ENCODE measurements around the gene SMG6. TPM values are rescaled to one million over a fixed set of nuclear protein-coding genes. Genes with fewer than 3 reads are reported as not detected.
A peak's percentile ranks its signal among the peaks of the same experiment; 100 is the strongest.

The SMG6 gene
- total RNA-seq, 1 donor from 2014 or later = 26.3 TPM

GRCh38 chr17:2237521-2237921 is 66.1 kb downstream of the SMG6 start:
- DNase-seq (ENCODE audit: low read depth in 2 of 2) = peak; percentile 51 to 57

DNA sequence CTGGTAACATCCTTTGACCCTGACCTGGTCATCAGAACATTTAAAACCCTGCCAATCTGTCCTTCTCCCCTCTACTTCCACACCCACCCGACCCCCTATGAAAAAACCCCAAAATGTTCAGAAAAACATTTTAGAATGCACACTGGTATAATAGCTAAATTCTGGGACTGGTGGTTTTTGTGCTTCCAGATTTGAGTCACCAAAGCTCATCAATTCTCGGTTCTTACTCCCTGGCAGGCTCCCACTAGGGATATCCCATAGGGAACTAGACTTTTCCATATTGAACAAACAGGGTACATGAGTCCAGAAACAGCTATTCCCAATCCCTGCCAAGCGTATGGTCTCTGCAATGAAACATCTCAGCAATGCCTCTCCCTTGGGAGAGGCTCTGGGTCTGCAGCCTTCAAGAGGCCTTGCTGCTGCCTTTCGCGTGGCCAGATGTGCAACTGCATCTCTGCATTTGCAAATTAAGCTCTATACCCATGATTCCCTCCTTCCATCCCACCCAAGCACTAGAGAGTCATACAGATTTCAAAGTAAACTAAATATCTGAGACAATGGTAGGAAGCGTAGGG is 67.7 kb downstream of the SMG6 start:
- no peak for DNase-seq (ENCODE audit: low read depth in 2 of 2)

DNA sequence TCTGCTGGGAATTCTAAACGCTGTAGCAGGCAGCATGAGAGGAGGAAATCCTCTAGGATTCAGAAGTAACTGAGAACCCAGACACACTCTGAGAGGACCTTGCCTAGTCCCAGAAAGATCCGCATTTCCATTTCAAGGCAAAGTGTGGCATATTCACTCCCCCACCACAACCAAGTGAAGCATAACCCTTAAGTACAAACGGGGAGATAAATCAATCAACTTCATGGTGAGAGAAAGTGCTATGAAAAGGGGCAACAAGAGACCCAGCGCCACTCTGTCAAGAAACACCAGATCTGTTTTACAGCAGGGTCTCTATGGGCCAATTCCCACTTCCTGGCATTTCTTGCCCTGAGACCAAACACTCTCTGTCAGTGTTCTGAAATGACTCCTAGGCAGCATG is 68.3 kb downstream of the SMG6 start:
- DNase-seq (ENCODE audit: low read depth in 2 of 2) = no peak

DNA sequence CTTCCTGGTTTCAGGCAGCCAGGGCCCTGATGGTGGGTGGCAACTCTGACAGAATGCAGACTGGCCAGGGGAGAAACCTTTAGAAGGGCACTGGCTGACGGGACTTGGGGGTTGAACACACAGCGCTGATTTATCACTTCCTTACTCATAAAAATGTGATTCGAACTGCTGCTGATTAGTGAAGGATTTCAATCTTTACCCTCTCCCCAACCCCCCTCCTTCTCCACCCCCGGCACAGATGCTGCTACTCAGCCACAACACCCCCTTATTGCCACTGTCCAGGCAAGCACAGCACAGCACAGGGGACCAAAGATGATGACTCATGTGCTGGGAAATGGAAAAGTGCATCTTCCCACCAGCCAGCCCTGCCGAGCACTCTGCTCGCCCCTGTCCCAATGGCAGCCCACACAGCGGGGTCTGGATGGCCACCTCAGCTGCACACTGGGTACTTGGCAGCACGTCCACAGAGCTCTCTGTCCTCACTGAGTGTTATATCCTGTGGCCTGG is 70.1 kb downstream of the SMG6 start:
- DNase-seq (ENCODE audit: low read depth in 2 of 2) = peak in 1 of 2 donors; percentile 77

DNA sequence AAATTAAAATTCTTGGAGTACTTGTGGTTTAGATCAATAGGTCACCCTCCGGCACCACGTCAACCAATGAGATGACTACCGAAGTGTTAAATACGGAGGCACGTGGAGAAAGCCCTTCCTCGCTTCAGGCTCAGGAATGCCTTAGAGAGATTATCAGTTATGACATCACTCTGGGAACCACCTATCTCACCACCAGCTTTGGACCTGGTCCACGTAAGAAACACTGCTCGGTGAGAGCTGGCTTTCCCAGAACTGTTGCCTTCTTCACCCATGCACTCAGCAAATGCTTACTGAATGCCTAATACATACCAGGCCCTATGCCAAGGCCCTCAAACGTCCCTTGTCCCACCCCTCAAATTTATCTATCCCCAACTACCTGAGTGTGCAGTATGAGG is 71.3 kb downstream of the SMG6 start:
- DNase-seq (ENCODE audit: low read depth in 2 of 2) = peak in 1 of 2 donors; percentile 35

DNA sequence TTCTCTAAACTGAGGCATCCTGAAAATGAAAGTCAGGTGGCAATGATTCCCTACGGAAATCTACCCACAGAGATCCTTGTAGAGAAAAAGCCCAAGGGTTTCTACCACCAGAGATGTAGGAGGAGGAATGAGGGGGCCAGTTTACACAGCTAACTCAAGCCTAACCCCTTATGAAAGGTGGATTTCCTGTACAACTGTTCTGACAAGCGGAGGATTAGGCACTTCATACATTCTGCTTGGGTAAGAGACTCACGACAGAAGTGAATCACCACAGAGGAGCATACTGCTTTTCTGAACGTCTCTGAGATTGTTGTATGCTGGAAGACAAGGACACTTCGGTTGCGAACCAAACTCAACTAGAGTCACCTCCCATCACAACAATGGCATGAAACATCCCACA is 72.7 kb downstream of the SMG6 start:
- no peak for DNase-seq (ENCODE audit: low read depth in 2 of 2)

DNA sequence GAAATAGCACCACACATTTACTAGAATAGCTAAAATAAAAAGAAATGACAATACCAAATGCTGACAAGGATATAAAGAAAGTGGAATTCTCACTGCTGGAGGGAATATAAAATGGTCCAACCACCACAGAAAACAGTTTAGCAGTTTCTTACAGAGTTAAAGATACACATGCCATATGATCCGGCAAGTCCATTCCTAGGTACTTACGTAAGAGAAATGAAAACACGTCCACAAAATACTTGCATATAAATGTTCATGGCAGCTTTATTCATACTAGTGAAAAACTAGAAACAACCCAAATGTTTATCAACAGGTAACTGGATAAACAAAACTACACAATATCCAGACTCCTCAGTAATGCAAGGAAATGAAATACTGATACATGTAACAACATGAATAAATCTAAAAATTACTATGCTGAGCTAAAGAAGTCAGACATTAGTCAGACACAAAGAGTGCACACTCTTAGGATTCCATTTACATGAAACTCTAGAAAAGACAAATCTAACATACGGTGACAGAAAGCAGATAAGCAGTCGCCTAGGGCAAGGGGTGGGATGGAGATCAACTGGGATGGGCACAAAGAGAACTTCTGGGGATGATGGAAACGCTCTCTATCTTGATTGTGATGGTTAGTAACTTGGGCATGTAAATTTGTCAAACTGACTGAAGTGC is 76.4 kb downstream of the SMG6 start:
- no peak for DNase-seq (ENCODE audit: low read depth in 2 of 2)

GRCh38 chr17:2223617-2223927 is 80.0 kb downstream of the SMG6 start:
- DNase-seq (ENCODE audit: low read depth in 2 of 2) = no peak

GRCh38 chr17:2222901-2223616 is 80.5 kb downstream of the SMG6 start:
- no peak for DNase-seq (ENCODE audit: low read depth in 2 of 2)

GRCh38 chr17:2222301-2222700 is 81.3 kb downstream of the SMG6 start:
- DNase-seq (ENCODE audit: low read depth in 2 of 2) = no peak

DNA sequence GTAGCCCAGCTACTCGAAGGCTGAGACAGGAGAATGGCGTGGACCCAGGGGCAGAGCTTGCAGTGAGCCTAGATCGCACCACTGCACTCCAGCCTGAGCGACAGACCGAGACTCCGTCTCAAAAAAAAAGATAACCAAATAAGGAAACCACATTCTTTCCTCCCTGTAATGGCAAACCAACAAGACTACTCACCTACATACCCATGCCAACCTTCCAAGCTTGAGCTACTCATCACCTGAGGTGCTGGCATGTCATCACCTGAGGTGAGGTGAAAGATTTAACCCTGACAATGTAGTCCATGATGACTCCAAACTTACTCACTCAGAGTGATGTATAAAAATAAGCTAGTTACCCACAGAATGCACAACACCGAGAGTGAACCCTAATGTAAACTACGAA is 85.2 kb downstream of the SMG6 start:
- no peak for DNase-seq (ENCODE audit: low read depth in 2 of 2)

GRCh38 chr17:2215616-2216364 is 87.8 kb downstream of the SMG6 start:
- peak in 1 of 2 donors; percentile 83 for DNase-seq (ENCODE audit: low read depth in 2 of 2)

DNA sequence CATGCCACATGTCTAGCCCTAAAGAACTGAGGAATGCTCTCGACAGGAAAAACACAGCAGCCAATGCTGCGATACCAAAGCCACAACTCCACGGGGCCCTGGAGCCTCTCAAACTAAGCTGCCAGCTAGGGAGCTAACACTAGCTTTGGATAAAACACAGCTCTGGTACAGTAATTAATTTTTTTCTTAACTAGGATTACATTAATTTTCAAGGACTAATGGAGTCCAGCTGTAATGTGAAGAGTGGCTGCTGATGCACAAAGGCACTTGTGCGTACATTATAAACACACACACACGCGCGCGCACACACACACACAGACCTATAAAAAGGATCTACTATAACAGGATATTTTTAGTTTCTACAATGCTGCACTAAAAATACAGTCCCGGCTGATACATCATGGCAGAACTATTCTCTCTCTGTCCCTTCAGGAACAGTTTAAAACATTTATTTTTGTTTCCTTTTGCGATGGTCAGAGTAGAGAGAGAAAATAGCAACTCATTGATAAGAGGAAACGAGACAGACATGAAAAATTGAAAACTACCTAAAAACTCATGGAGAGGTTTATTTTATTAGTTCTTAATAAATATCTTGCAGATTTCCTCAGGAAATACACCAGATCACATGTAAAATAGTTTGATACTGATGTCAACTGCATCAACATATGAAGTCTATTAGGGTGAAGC is 88.5 kb downstream of the SMG6 start:
- DNase-seq (ENCODE audit: low read depth in 2 of 2) = peak; percentile 69 to 92

- DNase-seq (ENCODE audit: low read depth in 2 of 2) = peak in 1 of 2 donors; percentile 56
Measured at GRCh38 chr17:2214047-2214928, 89.3 kb downstream of the SMG6 start.

- no peak for DNase-seq (ENCODE audit: low read depth in 2 of 2)
Measured at GRCh38 chr17:2213291-2213960, 90.2 kb downstream of the SMG6 start.

GRCh38 chr17:2212400-2212981 is 91.1 kb downstream of the SMG6 start:
- no peak for DNase-seq (ENCODE audit: low read depth in 2 of 2)

DNA sequence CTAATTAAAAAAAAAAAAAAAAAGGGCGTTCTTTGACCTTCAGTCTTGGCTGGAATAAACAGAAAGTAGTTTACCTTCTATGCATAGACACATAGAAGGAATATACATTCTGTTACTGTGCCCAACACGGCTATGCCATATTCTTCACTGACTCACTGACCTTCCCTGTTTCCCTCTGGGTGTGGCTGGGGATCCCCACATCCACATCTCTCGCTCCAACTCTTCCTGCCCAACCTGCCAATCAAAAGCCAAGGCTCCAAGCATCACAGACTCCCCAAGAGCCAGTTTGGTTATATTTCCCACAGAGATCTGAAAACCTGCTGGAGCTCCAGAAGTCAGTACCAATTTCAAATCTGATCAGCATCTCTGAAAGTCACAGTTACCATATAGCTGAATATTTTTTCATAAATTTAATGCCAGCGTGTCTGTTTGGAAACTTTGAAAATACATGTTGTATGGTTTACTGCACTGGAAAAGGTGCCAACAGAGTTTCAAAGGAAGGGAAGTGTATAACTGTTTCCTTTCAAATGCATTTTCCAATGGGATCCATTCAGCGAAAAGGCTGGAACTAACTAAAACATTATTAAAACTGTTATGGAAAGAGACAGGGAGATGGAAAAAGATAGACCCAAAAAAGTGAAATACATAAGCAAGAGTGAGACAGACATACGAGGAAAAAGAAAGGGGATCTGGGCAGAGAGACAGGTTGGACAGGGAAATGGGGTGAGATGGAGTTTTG is 91.8 kb downstream of the SMG6 start:
- DNase-seq (ENCODE audit: low read depth in 2 of 2) = peak in 1 of 2 donors; percentile 67

DNA sequence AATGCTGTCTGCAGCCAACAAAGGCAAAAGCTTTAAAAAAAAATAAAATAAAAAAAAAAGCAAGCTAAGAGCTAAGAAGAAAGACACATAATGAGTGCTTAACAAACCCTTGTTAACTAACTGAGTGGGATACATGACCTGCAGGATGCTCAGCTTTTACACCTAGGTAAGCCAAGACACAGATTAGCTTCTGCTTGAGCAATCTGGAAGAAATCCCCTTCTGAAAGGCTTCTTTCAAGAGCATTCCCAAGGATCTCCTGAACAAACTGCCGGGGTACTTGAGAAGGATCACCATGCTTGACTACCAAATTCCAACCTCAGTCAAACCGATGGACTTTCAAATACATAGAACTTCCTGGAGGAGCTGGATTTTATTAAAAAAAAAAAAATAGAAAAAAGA is 92.9 kb downstream of the SMG6 start:
- no peak for DNase-seq (ENCODE audit: low read depth in 2 of 2)
